ENCODE data around the gene ZNF99. TPM values are rescaled to one million over a fixed set of nuclear protein-coding genes. Genes with fewer than 3 reads are reported as not detected.
"Not testable (repeated sequence)": the region's sequence is repeated elsewhere in the genome, so short reads cannot be mapped to it uniquely, and the experiment has no call there.

ZNF99 gene
- total RNA-seq, 4 donors from 2014 or later: 0.26 to 0.55 (median 0.43) TPM; not detected in 1

DNA sequence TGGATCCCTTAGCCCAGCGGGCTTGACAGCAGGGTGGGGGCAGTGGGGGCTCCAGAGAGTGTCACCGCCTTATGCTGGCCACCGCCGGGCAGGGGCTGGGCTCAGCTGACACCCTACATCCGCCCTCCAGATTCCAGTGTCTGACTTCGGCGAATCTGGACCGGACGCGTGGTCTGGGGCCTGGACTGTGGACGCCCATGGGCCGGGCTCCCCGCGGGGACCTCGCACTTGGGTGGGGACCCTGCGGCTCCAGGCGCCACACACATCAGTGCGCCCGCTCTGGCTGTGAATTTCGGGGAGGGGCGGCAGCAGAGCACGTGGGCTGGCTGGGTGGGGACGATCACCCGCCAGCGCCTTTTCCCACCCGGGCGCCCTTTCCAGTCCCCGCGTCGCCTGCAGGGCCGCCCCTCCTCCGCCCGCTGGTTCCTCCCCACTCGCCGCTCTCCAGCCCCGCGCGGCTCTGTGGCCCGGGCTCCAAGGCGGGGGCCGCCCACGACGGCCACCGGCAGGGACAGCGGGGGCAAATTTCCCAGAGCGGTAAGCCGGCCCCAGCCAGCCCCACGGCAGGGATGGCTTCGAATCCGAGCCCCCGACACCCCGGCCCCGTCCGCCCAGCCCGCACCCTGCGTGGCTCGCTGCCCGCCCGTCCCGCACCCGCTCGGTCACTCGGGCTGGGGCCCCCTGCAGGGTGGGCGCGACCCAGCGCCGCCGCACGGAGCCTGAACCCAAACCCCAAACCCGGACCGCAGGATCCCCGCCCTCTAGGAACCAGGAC lies 23.3 kb upstream of the ZNF99 start:
- DNase-seq: no peak
- H3K4me1 ChIP-seq: no peaks in the 10 kb centered on the region
- no peak overlapping the region for H3K4me3 ChIP-seq
- H3K9me3 ChIP-seq: no peaks in the 10 kb centered on the region
- no peaks in the 10 kb centered on the region for H3K36me3 ChIP-seq
- TF ChIP-seq, protein P1, sequence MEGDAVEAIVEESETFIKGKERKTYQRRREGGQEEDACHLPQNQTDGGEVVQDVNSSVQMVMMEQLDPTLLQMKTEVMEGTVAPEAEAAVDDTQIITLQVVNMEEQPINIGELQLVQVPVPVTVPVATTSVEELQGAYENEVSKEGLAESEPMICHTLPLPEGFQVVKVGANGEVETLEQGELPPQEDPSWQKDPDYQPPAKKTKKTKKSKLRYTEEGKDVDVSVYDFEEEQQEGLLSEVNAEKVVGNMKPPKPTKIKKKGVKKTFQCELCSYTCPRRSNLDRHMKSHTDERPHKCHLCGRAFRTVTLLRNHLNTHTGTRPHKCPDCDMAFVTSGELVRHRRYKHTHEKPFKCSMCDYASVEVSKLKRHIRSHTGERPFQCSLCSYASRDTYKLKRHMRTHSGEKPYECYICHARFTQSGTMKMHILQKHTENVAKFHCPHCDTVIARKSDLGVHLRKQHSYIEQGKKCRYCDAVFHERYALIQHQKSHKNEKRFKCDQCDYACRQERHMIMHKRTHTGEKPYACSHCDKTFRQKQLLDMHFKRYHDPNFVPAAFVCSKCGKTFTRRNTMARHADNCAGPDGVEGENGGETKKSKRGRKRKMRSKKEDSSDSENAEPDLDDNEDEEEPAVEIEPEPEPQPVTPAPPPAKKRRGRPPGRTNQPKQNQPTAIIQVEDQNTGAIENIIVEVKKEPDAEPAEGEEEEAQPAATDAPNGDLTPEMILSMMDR (IDR thresholded peaks at IDR 0.05): no peak
- no peak for TF ChIP-seq POLR2A (IDR thresholded peaks at IDR 0.05)
- peaks cover 0 to 12% of the 10 kb centered on the region in 2 donors for H3K27me3 ChIP-seq
- no peak overlapping the region for H3K27ac ChIP-seq
- intact Hi-C loops (cut with DNase I; ENCODE audit: low total_unique reads): no loop called here

DNA sequence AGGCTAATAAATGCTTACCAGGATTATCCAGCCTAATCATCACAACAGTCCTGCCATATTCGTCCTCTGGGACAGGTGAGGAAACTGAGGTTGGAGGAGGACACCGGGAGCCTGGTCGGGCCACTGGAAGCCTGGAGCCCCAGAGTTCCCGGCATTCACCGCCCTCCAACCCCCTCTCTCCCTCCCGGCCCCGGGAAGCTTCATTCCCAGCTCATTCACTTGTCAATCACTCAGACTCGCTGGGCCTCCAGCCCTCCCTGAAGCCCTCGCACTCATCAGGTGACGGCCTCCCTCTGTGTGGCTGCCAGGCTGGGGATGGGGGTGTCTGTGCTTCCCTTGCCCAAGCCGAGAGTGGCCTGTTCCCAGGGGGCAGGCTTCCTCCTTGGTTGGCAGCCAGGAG lies 22.5 kb upstream of the ZNF99 start:
- Histone ChIP-seq H3K4me3 (no peak overlapping the region), H3K9me3 (no peaks in the 10 kb centered on the region), H3K36me3 (no peaks in the 10 kb centered on the region), H3K27ac (no peak overlapping the region), H3K4me1 (no peaks in the 10 kb centered on the region), H3K27me3 (peaks cover 0 to 12% of the 10 kb centered on the region in 2 donors)
- intact Hi-C loops (cut with DNase I; ENCODE audit: low total_unique reads): no loop called here
- TF ChIP-seq, protein P1 (IDR thresholded peaks at IDR 0.05): no peak
- TF ChIP-seq POLR2A (IDR thresholded peaks at IDR 0.05): no peak
- no peak for DNase-seq

DNA sequence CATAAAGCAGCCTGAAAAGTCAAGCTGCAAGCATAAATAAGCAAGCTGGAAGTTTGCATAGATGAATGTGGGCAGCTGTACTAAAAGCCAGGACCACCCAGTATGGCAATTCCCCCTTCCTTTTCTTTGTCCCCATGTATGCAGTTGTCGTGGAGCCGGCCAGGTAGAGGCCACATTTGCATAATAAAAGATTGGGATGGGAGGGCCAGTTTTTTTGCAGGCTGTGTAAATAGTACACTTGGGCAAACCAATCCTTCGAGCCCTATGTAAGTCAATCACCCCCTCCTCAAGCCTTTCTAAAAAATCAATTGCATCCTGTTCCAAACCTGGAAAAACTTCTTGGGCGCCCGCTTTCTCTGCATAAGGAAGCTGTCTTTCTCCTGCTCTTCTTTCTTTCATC lies 13.1 kb upstream of the ZNF99 start:
- Histone ChIP-seq H3K4me1 (no peaks in the 10 kb centered on the region), H3K4me3 (no peak overlapping the region), H3K27ac (no peak overlapping the region), H3K9me3 (no peaks in the 10 kb centered on the region), H3K27me3 (no peaks in the 10 kb centered on the region), H3K36me3 (no peaks in the 10 kb centered on the region)
- intact Hi-C loops (cut with DNase I; ENCODE audit: low total_unique reads): no loop called here
- no peak for TF ChIP-seq POLR2A (IDR thresholded peaks at IDR 0.05)
- TF ChIP-seq, protein P1 (IDR thresholded peaks at IDR 0.05): no peak
- DNase-seq: no peak

DNA sequence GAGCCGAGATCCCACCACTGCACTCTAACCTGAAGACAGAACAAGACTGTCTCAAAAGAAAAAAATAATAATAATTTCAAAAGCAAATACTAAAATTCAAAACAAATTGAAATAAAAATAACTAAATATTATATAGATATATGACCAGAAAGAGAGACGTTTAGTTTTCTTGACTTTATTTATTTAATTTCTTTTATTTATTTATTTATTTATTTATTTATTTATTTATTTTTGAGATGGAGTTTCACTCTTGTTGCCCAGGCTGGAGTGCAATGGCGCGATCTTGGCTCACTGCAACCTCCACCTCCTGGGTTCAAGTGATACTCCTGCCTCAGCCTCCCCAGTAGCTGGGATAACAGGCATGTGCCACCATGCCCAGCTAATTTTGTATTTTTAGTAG lies 8.9 kb upstream of the ZNF99 start:
- not testable (repeated sequence) for H3K4me3 ChIP-seq, H3K27ac ChIP-seq, H3K9me3 ChIP-seq

DNA sequence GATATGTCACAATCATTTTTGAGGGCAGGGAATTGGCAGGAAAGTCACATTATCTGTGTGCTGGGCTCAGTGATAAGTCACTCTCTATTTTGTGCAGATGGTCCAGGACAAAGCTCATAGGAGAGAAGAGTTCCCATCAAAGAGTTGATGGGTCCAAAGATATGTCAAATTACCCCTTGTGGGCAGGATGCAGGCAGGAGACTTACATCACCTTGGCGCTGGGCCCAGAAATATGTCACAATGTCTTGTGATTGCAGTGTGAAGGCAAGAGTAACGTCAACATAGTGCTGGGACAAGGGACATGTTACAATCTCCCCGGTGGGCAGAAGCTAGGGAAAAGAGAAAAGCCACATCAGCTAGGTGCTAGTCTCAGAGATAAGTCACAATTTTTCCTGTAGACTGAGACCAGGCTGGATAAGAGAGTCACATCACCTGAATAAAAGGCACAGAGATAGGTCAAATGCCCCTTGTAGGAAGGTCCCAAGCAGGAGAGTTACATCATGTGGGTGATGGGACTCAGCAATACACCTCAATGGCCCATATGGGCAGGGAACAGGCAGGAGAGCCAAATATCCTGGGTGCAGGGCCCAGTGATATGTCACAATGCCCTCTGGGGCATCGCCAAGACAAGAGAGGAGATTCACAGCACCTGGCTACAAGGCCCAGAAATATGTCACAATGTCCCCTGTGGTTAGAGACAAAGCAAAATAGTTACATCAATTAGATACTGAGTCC lies 47.9 kb downstream of the ZNF99 start:
- peak in 1 of 2 donors; percentile 13 for DNase-seq
- H3K9me3 ChIP-seq: no peaks in the 10 kb centered on the region
- no peak for TF ChIP-seq POLR2A (IDR thresholded peaks at IDR 0.05)
- TF ChIP-seq, protein P1 (IDR thresholded peaks at IDR 0.05): no peak
- no peaks in the 10 kb centered on the region for H3K27me3 ChIP-seq
- no peaks in the 10 kb centered on the region for H3K4me1 ChIP-seq
- H3K27ac ChIP-seq: no peak overlapping the region
- H3K4me3 ChIP-seq: no peak overlapping the region
- no peaks in the 10 kb centered on the region for H3K36me3 ChIP-seq
- intact Hi-C loops (cut with DNase I; ENCODE audit: low total_unique reads): no loop called here

More for the DNA sequence above, 8.9 kb upstream of the ZNF99 start:
- H3K36me3 ChIP-seq; DNase-seq; intact Hi-C loops (cut with DNase I; ENCODE audit: low total_unique reads); H3K27me3 ChIP-seq; H3K4me1 ChIP-seq: not testable (repeated sequence)

Data from uterus (tissue), 4 donors.